GM12875 (cell line): ENCODE measurements around the gene ZP3.

Experiments used
- H3K4me3 ChIP-seq: one replicate; pipeline ENCODE4 v1.5.1; 2011; ENCODE audit warnings: low read depth, low read length, control low read depth
- CTCF ChIP-seq: IDR thresholded peaks from 2 replicates; pipeline ENCODE4 v1.5.1; 2011; ENCODE audit warnings: low read depth, mild to moderate bottlenecking, control low read depth, inconsistent platforms, low read length, moderate library complexity, borderline replicate concordance; ENCODE audit not compliant: insufficient read depth

The ZP3 gene

GRCh38 chr7:76426246-76426645, 1.5 kb downstream of the ZP3 start:
- no peak overlapping the region for H3K4me3 ChIP-seq
- no peak for TF ChIP-seq CTCF

GRCh38 chr7:76427635-76428034, 2.9 kb downstream of the ZP3 start:
- TF ChIP-seq CTCF, result no peak

GRCh38 chr7:76428149-76428823, 3.5 kb downstream of the ZP3 start:
- no peak overlapping the region for H3K4me3 ChIP-seq
- no peak for TF ChIP-seq CTCF

More at GRCh38 chr7:76427635-76428034, 2.9 kb downstream of the ZP3 start:
- no peak overlapping the region for H3K4me3 ChIP-seq

GRCh38 chr7:76428868-76429805, 4.4 kb downstream of the ZP3 start:
- no peak overlapping the region for H3K4me3 ChIP-seq
- no peak for TF ChIP-seq CTCF

- no peak overlapping the region for H3K4me3 ChIP-seq
- TF ChIP-seq CTCF, result no peak
Measured at GRCh38 chr7:76430211-76430610, 5.5 kb downstream of the ZP3 start.

- H3K4me3 ChIP-seq, result no peak overlapping the region
- no peak for TF ChIP-seq CTCF
Measured at GRCh38 chr7:76430836-76431235, 6.1 kb downstream of the ZP3 start.
